ENCODE results near the gene CSAD.
"Not testable (repeated sequence)": the region's sequence is repeated elsewhere in the genome, so short reads cannot be mapped to it uniquely, and the experiment has no call there.

CSAD gene

DNA sequence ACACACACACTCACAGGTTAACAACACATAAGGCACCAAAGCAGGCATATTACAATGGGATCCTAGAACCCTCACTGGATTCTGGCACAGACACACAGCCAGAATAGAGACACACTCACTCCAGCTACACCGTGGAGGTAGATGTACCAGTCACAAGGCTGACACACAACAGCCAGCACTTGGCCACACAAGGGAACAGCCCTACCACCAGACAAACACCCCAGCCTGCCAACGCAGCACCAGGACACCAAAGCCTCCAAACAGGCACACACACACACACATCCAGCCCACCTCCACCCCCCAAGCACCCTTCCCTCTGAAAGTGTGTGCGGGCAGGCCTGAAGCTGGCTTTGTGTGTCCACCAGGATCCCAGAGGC, 37.2 kb upstream of the CSAD start:
- DNase-seq: no peak

DNA sequence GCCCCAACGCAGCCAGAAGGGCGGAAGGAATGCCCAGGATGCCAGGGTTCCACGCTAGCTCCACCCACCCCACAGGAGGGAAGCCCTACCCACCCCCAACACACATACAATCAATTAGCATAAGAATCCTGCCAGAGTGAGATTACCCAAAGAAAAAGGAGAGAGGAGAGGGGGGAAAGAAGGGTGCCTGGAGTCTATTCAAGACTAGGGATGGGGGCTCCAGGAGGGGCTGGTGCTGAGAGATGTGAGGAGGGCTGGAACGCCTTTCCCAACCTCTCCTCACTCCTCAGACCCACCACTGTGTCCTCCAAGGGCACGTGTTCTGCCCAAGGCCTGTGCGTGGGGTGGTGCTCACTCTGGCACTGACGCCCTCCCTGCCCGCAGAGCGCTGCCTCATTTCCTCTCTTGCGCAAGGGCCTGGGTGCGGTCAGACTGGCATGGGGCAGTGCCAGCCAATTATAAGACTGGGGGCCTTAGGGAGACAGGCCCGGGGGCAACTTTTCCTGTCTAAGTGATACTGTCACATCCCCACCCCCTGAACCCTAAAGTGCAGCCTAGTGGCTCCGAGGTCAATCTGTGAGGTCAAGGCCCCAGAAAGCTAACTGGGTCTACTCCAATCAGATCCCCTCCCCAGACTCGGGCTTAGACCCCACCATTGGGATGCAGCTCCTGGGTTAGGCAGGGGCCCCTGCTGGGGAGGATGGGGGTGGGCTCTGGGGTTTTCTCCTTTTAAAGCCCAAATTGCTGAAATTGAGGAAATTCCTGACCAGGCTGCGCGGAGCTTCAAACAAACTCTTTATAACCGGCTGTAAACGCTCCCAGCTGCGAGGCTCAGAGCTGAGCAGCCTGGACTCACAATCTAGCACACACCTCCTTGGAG, 36.6 kb upstream of the CSAD start:
- DNase-seq: peak; percentile 73

DNA sequence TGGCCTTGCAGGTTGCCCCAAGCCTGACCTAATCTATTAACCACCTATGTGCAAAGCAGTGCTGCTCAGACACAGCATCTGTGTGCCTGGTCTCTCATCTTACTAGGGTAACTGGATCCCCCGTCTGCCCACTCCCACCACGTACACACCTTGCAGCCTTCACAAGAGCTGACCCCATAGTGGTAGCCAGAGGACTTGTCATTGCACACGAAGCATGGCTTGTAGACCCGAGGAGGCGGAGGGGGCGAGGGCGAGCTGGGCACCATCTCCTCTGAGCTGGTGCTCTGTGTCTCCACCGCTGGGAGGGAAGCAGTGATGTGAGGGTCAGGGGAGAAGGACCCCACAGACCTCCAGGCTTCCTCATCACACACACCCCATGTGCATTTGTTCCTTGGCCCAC, 34.8 kb upstream of the CSAD start:
- no peak for DNase-seq

DNA sequence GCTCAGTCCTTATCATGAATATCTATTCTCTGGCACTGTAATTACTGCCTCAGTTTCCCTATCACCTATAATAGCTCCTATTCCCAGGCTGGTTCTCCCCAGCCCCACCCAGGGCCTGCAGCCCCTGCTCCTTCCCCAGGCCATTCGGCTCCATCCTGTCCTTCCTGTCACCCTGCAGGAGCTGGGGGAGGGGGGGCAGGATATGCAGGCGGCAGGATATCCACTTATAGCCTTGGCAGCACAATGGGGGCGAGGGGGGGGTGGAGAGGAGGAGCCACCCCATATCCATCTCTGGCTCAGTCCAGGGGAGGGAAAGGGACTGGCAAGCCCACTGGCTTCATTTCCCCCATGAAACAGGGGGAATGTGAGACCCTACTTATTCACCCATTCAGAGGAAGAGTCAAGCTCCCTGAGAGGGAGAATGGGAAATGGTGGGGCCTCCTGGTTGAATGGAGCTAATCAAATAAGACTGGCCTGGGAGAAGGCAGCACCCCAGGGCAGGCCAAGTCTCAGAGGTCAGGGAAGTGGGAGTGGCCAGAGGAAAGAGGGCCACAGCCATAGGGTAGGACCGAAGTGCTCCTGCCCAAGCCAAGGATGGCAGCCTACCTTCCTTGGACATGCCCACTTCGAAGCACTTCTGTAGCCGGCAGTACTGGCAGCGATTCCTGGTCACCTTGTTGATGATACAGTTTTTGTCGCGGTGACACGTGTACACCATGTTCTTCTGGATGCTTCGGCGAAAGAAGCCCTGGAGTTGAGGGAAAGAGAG, 34.1 kb upstream of the CSAD start:
- DNase-seq: no peak

DNA sequence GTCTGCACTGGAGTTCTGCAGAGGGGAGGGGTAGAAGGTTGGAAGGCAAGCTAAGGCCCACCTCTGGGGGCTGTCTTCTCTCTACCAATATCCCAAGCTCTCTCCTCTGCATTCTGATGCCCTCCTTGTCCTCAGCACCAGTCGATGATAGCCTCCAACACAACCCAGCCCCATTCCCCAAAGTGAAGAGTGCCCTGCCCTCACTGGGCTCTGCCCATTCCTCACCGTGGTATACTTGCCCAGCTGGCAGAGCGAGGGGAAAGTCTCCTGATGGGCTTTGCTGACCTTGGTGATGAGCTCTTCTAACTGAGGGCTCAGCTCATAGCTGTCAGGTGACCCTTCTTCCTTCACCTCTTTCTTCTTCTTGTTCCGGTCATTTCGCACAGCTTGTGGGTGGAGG, 33.5 kb upstream of the CSAD start:
- DNase-seq: no peak

DNA sequence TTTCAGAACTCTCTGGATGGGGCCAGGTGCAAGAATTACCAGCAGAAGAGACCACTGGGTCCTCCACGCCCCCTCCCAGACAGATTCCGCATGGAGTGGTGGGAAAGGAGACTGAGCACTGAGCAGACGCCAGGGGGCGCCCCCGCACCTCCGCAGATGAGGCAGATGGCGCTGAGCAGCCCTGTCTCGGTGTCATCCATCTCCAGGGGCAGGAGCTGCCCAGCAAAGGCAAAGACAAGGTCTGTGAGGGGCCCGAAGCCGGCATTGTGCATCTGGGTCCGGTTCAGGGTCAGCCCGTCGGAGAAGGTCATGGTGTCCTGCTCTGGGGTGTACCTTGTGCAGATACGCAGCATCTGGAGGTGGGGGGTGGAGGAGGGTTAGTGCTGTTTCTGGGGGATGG, 32.6 kb upstream of the CSAD start:
- DNase-seq: peak; percentile 95

DNA sequence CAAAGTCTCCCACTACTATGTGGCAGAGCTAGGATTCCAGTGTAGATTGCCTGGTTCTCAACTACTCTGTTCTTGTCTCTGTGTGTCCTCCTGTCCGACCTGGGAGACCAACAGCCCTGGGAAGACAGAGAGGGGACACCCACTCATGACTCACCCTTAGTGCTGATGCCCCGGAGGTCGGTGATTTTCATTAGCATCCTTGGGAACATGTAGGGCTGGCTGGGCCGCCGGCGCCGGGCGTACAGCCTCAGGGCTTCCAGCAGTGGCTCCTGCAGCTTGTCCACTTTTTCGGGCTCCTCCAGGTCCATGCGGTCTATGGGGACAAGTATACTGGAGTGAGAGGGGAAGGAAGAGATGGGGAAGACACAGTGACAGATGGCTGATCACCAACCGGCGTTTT, 32.2 kb upstream of the CSAD start:
- no peak for DNase-seq

DNA sequence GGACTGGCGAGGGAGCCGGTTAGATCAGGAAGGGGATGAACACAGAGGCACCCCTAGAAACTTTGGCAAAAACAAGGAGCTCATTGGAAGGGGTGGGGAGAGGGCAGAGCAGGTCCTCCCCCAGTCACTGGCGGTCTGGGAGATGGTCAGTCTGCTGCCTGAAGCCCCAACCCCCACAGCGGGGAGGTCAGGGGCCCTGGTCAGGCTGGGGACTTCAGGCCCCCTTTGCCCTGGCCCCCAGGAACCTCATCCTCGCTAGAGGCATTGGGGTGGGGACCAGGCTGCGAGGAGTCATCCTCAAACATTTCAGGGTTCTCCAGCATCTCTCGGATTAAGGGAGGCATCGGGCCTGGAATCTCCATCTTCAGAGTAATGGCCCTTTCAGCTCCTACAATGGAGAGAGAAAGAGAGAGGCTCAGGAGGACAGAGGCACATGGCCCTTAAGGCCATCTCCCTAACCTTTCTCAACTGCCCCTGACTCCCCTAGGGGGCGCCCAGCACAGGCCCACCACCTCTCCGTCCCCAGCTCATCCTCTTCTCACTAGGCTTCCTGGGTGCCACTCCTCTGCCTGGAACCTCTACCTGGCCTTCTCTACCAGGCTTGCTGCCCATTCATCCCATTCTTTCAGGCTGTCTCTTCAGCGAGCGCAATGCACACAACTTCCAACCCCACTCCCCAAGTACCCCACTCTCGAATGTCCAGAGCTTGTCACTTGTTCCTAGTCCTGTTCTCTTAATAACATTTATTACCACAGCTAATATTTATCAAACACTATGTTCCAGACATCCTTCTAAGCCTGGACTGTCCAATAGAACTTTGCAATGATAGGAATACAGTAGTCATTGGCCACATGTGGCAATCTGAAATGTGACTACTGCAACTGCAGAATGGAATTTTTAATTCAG, 31.0 kb upstream of the CSAD start:
- no peak for DNase-seq

DNA sequence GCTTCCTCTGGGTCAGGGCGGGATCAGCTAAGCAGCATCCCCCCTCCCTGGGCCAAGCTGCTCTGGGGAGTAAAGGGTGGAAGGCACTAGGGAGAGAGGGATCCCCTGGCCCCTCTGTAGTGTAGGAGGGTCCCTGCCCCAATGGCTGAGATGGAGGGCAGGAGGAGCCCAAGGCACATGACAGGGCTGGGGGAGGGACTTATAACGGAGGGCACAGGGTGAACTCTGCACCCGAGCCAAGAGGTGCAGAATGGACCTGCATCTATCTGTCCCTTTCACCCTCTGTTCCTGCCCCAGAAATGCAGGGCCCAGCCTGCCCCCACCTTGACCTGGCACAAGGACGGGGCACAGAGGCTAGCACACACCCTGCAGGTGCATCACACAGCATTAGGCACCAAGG, 30.1 kb upstream of the CSAD start:
- no peak for DNase-seq

DNA sequence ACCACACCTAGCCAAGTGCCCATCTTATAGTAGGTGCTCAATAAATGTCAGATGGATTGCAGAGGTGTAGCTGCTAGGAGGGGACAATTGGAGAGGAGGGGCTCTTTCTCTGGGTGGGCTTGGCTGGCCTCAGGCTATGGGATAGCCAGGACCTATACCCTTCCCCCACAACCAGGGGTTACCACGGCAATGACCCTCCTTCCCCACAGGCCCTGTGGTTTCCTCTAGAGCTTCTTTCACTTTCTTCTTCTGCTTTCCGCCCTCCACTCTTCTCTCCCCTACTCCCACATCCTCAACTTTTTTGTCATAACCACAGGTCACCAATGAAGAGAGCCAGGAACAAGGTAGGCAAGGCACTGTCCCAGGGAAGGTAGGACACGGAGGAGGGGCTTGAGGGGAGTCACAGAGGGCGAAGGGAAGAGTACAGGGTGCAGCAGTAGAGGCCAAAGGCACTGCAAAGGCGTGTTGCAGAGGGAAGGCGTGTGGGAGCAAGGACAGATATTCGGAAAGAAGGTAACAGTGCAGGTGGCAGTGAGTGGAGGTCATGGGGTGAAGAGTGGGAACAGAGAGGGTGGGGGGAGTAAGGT, 28.2 kb upstream of the CSAD start:
- no peak for DNase-seq

DNA sequence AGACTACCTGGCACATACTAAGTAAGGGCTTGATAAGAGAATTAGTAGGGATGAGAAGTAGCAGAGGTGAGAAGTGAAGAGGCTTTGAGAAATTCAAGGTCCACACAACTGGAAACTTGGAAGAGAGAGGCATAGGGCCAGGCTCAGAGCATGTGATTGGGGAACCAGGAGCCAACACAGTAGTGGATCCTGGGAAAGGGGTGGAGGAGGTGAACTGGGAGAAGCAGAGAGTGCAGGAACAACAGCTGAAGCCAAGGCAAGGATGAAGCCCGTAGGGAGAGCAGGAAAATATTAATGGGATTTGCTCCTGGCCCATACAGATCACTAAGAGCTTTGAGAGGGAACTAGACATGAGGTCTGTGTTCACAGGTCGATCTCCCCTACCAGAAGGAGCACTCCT, 27.7 kb upstream of the CSAD start:
- DNase-seq: no peak

DNA sequence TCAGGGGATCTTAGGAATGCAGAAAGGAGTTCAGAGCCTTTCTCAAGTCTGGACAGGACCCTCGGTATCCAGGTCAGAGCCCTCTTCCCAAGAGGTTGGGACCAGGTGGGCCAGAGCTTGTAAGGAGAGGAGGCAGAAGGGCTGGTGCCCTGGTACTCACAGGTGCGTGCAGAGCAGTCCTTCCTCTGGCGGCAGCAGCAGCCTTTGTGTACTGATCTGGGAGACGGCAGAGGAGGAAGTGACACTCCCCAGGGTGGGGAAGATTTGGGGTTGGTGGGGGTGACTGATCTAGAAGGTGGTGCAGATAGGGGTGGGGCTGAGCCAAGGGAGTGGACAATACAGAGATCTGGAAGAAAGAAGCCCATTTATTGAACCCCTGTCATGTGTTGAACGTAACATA, 26.3 kb upstream of the CSAD start, which contains the start of gene ITGB7:
TSS of gene ITGB7 (minus strand) at position 210 of the 400 bp plus-strand sequence. CDS start 6,808 bp downstream, outside the sequence.
- no peak for DNase-seq

DNA sequence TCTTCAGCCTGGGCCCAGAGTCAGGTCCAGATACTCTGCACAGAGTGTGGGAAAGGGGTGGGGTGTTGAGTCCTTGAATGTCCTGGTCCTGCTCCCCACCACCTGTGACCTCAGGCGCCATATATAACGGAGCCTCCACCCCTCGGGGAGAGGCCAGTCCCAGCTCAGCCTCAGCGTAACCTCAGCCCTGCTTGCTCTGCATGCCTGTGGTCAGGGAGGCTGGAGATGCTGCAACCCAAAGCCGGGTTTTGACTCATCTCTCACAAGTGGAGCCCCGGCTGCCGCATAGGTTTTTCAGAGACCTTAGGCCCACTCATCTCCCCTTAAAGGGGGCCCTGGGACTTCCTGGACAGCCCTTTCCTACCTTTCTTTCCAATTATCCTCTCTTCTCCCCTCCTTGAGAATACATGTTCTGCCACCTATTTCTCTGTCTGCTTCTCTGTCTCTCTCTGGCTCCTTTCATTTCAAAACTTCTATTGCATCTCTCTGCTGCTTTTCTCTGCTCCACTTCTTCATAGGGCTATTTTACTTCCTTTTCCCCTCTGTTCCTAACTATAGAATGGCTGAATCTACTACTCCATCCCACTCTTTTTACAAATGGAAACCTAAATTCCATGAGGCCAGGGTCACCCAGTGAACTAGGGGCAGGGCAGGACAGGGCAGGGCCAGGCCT, 25.2 kb upstream of the CSAD start:
- no peak for DNase-seq

DNA sequence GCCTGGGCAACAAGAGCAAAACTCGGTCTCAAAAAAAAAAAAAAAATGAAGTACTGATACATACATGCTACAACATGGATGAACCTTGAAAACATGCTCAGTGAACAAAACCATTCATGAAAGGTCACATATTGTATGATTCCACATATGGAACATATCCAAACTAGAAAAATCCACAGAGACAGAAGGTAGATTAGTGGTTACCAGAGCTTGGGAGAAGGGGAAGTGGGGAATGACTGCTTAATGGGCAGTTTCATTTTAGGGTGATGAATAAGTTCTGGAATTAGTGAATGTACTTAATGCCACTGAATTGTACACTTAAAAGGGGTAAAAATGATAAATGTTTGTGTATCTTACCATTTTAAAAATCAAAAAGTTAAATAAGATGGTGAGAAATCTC, 23.6 kb upstream of the CSAD start:
- no peak for DNase-seq

DNA sequence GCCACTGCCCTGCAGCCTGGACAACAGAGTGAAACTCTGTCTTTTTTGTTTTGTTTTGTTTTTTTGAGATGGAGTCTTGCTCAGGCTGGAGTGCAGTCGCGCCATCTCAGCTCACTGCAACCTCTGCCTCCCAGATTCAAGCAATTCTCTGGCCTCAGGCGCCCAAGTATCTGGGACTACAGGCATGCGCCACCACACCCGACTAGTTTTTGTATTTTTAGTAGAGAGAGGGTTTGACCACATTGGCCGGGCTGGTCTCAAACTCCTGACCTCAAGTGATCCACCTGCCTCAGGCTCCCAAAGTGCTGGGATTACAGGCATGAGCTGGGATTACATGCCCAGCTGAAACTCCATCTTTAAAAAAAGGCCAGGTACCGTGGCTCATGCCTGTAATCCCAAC, 21.6 kb upstream of the CSAD start:
- not testable (repeated sequence) for DNase-seq

DNA sequence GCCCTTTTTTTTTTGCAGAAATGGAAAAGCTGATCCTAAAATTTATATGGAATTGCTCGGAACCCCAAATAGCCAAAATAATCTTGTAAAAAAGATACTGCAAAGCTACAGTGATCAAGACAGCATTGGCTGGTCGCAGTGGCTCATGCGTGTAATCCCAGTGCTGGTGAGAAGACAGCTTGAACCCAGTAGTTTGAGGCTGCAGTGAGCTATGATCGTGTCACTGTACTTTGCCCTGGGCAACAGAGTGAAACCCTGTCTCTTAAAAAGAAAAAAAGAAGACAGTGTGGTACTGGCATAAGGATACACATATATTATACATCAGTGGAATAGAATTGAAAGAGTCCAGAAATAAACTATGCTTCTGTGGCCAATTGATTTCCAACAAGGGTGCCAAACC, 20.9 kb upstream of the CSAD start:
- DNase-seq: no peak

DNA sequence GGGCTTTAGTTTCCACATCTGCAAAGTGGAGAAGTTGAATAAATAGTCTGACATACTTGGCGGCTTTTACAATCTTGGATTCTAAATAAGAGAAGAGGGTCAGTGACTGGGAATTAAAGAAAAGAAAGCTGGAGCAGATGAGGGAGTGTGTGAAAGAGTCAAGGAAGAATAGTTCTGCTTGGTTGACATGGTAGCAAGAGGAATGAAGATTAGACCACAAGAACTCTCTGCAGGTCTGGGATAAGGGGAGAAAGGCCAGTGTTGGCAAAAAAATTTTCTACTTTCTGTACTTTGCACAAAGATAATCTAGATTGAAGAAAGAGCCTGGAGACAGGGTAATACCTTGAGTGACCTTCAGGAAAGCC, 20.4 kb upstream of the CSAD start:
- DNase-seq: no peak

DNA sequence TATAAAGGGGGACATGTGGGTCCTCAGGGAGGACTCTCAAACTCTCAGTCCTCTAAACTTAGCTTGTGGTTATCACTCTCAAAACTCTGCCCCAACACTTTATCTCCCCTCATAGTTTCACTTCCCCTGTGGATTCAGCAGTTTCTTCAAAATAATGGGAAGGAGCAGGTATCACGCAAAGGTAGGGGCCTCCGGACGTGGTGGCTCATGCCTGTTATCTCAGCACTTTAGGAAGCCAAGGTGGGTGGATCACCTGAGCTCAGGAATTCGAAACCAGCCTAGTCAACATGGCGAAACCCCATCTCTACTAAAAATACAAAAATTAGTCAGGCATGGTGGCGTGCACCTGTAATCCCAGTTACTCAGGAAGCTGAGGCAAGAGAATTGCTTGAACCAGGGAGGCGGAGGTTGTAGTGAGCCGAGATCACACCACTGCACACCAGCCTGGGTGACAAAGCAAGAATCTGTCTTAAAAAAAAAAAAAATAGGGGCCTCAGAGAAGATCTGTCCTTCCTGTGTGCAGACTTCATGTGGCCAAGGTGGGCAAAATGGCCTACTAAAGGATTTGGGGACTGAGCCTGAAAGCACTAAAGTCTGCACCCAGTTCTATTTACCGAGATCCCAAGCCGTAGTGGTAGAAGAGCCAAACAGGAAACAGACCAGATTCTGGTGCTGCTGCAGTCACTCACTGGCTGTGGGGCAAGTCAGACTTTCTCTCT, 19.9 kb upstream of the CSAD start:
- DNase-seq: no peak

DNA sequence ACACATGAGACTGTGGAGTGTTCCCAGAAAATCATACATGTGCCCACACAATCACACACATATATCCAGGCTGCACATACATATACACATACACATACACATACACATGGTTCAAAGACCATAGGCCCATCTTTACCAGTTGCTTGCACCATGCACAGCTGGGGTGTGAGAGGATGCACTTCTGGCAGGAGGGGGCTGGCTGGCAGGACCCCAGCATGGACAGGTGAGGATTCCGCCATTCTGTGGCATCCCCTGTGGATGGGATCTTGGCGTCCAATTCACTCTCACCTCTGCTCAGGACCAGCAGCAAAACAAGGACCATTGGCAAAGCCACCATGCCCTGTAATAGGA, 19.4 kb upstream of the CSAD start:
- no peak for DNase-seq

DNA sequence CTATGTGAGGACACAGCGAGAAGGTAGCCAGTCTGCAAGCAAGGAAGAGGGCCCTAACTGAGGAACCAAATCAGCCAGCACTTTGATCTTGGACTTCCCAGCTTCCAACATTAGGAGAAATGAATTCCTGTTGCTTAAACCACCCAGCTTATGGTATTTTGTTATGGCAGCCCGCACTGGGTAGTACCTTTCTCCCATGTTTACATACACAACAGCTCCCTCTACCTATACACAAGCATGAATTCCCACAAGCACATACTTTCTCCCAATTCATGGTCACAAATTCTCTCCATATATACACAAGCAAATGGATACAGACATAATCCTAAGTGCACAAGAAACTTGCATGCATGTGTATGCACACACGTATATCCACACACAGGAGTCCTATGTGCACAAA, 19.0 kb upstream of the CSAD start:
- DNase-seq: no peak

DNA sequence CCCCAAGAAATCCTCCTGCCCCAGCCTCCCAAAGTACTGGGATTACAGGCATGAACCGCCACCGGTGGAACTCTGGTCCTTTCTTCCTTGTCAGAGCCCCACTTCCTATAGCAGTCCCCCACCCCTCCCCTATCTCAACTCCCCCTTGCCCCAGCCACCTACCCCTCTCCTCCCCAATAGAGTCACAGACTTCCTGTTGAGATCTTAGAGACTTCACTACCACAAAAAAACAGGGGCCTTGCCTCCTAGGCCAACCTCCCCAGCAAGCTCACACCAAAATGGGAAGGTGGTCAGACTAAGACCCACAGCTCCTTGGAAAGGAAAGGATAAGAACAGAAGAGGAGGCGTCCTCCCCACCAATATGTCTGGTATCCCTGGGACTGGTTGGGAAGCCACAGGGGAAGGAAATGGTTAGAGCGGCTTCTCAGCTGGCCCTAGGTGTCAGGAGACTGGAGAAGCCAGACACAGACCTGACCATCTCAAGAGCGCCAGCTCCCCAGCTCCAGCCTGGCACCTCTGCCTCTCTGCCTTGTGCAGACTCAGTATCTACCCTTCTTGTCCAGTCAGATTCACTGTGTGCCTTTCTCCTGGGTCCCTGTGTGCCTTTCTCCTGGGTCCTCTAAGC, 17.9 kb upstream of the CSAD start:
- DNase-seq: no peak

All from 8988T (cell line).